HG02885 (cell line): ENCODE data around the gene GPM6B.
"Not testable (repeated sequence)": the region's sequence is repeated elsewhere in the genome, so short reads cannot be mapped to it uniquely, and the experiment has no call there.

Experiments
- ATAC-seq: cut with Tn5 transposase; IDR thresholded peaks from one replicate; pipeline ENCODE4 v1.9.1; 2021; ENCODE audit warnings: mild to moderate bottlenecking; ENCODE audit not compliant: unreplicated experiment, poor library complexity

GPM6B gene

DNA sequence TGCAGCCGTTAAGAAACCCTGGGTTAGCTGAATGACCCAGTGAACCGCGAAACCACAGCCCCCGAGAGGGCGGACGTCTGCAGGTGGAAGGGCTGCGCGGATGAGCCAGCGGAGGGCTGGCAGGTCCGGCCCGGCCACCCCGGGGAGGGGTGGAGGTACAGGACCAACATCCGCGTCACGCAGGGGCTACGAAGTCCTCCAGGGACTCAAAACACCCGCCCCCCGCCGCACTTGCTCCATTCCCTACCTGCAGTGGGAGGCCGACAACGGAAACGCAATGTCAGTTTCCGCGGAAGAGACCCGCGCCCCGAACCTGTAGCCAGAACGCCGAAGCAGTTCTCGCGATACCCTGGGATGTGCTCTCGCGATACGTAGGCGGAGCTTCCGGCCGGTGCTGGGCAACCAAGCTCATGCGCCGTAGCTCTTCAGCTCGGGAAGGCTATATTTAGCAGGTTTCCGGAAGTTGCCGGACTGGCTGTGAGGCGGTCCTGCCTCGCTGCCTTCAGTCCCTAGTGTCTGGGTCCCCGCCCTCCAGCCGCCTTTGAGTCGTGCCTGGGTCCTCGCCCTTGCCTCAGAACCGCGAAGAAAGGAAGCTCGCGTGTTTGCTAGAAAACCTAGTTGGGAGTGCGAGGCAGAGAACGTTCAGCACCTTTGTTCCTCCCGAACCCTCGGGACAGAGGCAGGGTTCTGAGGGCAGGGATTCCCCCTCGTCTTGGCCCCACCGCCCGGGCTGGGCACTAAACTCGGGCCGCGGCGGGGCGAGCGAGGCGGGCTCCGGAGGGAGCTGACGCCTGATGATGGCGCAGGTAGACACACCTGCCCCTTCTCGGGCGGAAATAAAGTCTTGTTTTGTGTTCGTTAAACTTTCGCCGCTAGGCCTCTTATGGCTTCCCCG is 82.4 kb downstream of the GPM6B start, which contains the start of the genes OFD1 and TRAPPC2:
OFD1 (plus strand) TSS at position 471 of the 895 bp plus-strand sequence; CDS start at position 795, 324 bp downstream.
TRAPPC2 (minus strand) TSS at position 343 of the 895 bp plus-strand sequence. CDS start 14,657 bp downstream, outside the sequence.
- peak; percentile 94 for ATAC-seq

DNA sequence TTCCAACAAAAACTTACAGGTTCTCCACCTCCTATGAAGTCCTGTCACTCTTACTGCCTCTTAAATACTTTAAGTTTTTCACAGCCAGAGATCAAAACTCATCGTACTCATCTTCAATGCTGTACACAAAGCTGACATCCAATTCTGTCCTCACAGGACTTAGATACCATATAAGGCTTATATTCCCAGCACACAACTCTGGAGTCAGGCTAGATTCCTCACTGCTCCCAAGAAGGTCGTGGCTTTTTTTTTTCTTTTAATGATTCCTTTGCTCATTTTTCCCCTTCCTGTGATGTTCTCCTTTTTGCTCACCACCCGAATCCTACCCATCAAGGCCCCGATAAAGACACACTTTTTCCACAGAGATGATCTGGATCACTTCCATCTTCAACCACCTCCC is 83.4 kb downstream of the GPM6B start:
- no peak for ATAC-seq

DNA sequence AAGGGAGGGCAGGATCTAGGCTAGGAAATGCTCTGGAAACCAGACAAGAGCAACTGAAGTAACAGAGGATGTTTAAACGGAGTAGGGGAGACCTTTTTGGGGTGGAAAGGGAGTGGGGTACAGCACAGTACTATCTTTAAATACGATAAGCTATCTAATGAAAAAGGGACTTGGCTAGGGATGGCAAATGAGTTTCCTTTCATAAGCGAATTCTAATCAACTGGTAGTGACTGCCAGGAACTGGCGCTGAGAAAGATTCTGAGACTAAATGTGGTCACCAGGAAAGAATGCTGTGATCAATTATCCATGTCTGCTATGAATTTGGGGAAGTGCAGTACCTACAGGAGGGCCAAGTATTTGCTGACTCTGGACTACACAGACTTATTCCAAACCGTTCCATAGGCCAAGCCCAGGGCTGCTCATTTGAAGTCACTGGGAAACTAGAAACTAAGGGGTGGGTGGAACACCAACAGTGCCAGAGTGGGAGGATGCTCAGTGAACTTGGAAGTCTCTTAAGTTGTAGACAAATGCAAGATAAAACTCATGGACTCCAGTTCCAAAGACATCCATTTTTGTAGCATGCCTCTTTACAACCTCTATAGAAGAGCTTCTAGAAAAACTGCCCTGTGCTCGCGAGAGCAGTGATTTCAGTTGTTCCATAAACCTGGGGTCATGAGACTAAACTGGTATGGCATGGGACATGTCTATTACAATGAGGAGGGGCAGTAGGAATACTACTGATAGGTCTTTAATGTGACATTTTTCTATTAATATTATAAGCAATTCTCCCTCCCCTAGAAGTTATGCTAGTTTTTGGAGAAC is 84.4 kb downstream of the GPM6B start:
- no peak for ATAC-seq

DNA sequence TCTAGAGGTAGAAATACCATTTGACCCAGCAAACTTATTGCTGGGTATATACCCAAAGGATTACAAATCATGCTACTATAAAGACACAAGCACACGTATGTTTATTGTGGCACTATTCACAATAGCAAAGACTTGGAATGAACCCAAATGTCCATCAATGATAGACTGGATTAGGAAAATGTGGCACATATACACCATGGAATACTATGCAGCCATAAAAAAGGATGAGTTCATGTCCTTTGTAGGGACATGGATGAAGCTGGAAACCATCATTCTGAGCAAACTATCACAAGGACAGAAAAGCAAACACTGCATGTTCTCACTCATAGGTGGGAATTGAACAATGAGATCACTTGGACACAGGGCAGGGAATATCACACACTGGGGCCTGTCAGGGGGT is 86.4 kb downstream of the GPM6B start:
- not testable (repeated sequence) for ATAC-seq

- ATAC-seq, result not testable (repeated sequence)
These were observed 90.3 kb downstream of the GPM6B start for GRCh38 chrX:13726583-13726982.

- ATAC-seq, result not testable (repeated sequence)
These were observed 92.0 kb downstream of the GPM6B start for GRCh38 chrX:13724878-13725277.

GRCh38 chrX:13721819-13722519 is 94.9 kb downstream of the GPM6B start:
- no peak for ATAC-seq

GRCh38 chrX:13721371-13721770 is 95.5 kb downstream of the GPM6B start:
- no peak for ATAC-seq
